Type B pancreatic cell (in vitro differentiated cells): ENCODE data around the gene FXYD6. TPM values are rescaled to one million over a fixed set of nuclear protein-coding genes. Genes with fewer than 3 reads are reported as not detected.

ENCODE experiments used
- DNase-seq: peaks from one replicate; pipeline ENCODE4 v3.0.0; 2021; ENCODE audit warnings: mixed read lengths; ENCODE audit not compliant: unreplicated experiment; ENCODE audit errors: extremely low spot score
- H3K27ac Mint-ChIP-seq: 2 replicates; pipeline ENCODE4 v1.8.0; 2021; ENCODE audit warnings: mild to moderate bottlenecking, mixed read lengths
- H3K27me3 Mint-ChIP-seq: 2 replicates; pipeline ENCODE4 v1.8.0; 2021; ENCODE audit warnings: mixed read lengths
- H3K36me3 Mint-ChIP-seq: 2 replicates; pipeline ENCODE4 v1.8.0; 2021; ENCODE audit warnings: mixed read lengths
- H3K4me1 Mint-ChIP-seq: one replicate; pipeline ENCODE4 v1.8.0; 2021; ENCODE audit warnings: mixed read lengths; ENCODE audit not compliant: unreplicated experiment
- H3K4me3 Mint-ChIP-seq: 2 replicates; pipeline ENCODE4 v1.8.0; 2021; ENCODE audit warnings: mild to moderate bottlenecking, mixed read lengths
- H3K9me3 Mint-ChIP-seq: 2 replicates; pipeline ENCODE4 v1.8.0; 2021; ENCODE audit warnings: mixed read lengths
- CTCF ChIP-seq: fragments of 200-600 bp; sonication (generic); conservative IDR thresholded peaks from 2 replicates; pipeline ENCODE4 v1.5.0; 2021; ENCODE audit warnings: antibody characterized with exemption, mild to moderate bottlenecking
- total RNA-seq: library from RNA; stranded (reverse); gene quantifications from 2 replicates; pipeline ENCODE4 v1.2.1, GENCODE V29; 2021; ENCODE audit warnings: low replicate concordance

Gene FXYD6
- total RNA-seq, 1 donor from 2014 or later, result 66.6 TPM

- no peaks in the 10 kb centered on the region for H3K9me3 Mint-ChIP-seq
- H3K27ac Mint-ChIP-seq, result peak overlapping the region; percentile 1
- peaks cover 6% of the 10 kb centered on the region for H3K36me3 Mint-ChIP-seq
- no peak for DNase-seq
- no peak overlapping the region for H3K4me3 Mint-ChIP-seq
- H3K27me3 Mint-ChIP-seq, result peaks cover 35% of the 10 kb centered on the region
- H3K4me1 Mint-ChIP-seq, result peaks cover 60% of the 10 kb centered on the region
- no peak for TF ChIP-seq CTCF
These were observed 5.3 kb downstream of the FXYD6 start for GRCh38 chr11:117871160-117871559.

- Mint-ChIP-seq H3K4me3 (peak overlapping the region; percentile 27), H3K27me3 (peaks cover 31% of the 10 kb centered on the region), H3K27ac (peak overlapping the region; percentile 74), H3K9me3 (peaks cover 3% of the 10 kb centered on the region), H3K36me3 (peaks cover 6% of the 10 kb centered on the region), H3K4me1 (peaks cover 61% of the 10 kb centered on the region)
- no peak for TF ChIP-seq CTCF
- DNase-seq, result peak; percentile 55
These were observed 6.1 kb downstream of the FXYD6 start for GRCh38 chr11:117870103-117870952.

GRCh38 chr11:117869604-117870003 is 6.9 kb downstream of the FXYD6 start:
- H3K36me3 Mint-ChIP-seq, result peaks cover 7% of the 10 kb centered on the region
- peak overlapping the region; percentile 74 for H3K27ac Mint-ChIP-seq
- H3K9me3 Mint-ChIP-seq, result peaks cover 3% of the 10 kb centered on the region
- peaks cover 55% of the 10 kb centered on the region for H3K4me1 Mint-ChIP-seq
- peaks cover 25% of the 10 kb centered on the region for H3K27me3 Mint-ChIP-seq
- DNase-seq, result no peak
- peak overlapping the region; percentile 27 for H3K4me3 Mint-ChIP-seq
- TF ChIP-seq CTCF, result no peak

GRCh38 chr11:117868815-117869561 is 7.5 kb downstream of the FXYD6 start:
- peak overlapping the region; percentile 39 for H3K4me3 Mint-ChIP-seq
- peak; percentile 65 for DNase-seq
- H3K27me3 Mint-ChIP-seq, result peaks cover 23% of the 10 kb centered on the region
- H3K36me3 Mint-ChIP-seq, result peaks cover 10% of the 10 kb centered on the region
- no peak overlapping the region for H3K27ac Mint-ChIP-seq
- TF ChIP-seq CTCF, result no peak
- peaks cover 3% of the 10 kb centered on the region for H3K9me3 Mint-ChIP-seq
- peaks cover 49% of the 10 kb centered on the region for H3K4me1 Mint-ChIP-seq

- no peak overlapping the region for H3K4me3 Mint-ChIP-seq
- H3K36me3 Mint-ChIP-seq, result peaks cover 10% of the 10 kb centered on the region
- peaks cover 47% of the 10 kb centered on the region for H3K4me1 Mint-ChIP-seq
- no peak for TF ChIP-seq CTCF
- H3K27me3 Mint-ChIP-seq, result peaks cover 14% of the 10 kb centered on the region
- H3K27ac Mint-ChIP-seq, result no peak overlapping the region
- no peak for DNase-seq
- H3K9me3 Mint-ChIP-seq, result peaks cover 3% of the 10 kb centered on the region
These were observed 8.4 kb downstream of the FXYD6 start for GRCh38 chr11:117868088-117868487.
